GM23338 (cell line): ENCODE measurements around the gene TTC28. TPM values are rescaled to one million over a fixed set of nuclear protein-coding genes. Genes with fewer than 3 reads are reported as not detected.

Source experiments
- ATAC-seq: fragments of 200-7000 bp; cut with Tn5 transposase; 3 replicates; pipeline ENCODE4 v1.9.1; 2020
- DNase-seq: peaks from one replicate; pipeline ENCODE4 v3.0.0-alpha.2; 2015; ENCODE audit warnings: low spot score
- H2AFZ ChIP-seq: fragments of 200-600 bp; sonication (generic); 2 replicates; pipeline ENCODE4 v1.8.0; 2016; ENCODE audit warnings: antibody characterized with exemption, mild to moderate bottlenecking, moderate library complexity
- H3F3A ChIP-seq: fragments of 200-600 bp; sonication (generic); replicated peaks from 2 replicates; pipeline ENCODE4 v1.8.0; 2017; ENCODE audit warnings: antibody characterized with exemption, mixed run types, low read depth
- H3K27ac ChIP-seq: fragments of 200-600 bp; sonication (generic); 2 replicates; pipeline ENCODE4 v1.6.1; 2016; ENCODE audit warnings: low read depth
- H3K27me3 ChIP-seq: fragments of 200-600 bp; sonication (generic); 2 replicates; pipeline ENCODE4 v1.8.0; 2016; ENCODE audit warnings: mild to moderate bottlenecking, mixed run types, moderate library complexity; ENCODE audit not compliant: insufficient read depth
- H3K36me3 ChIP-seq: fragments of 200-600 bp; sonication (generic); 2 replicates; pipeline ENCODE4 v1.8.0; 2016; ENCODE audit warnings: mild to moderate bottlenecking; ENCODE audit not compliant: insufficient read depth
- H3K4me1 ChIP-seq: fragments of 200-600 bp; sonication (generic); 2 replicates; pipeline ENCODE4 v1.8.0; 2016; ENCODE audit warnings: mild to moderate bottlenecking, moderate library complexity; ENCODE audit not compliant: insufficient read depth
- H3K4me2 ChIP-seq: fragments of 200-600 bp; sonication (generic); 2 replicates; pipeline ENCODE4 v1.7.1; 2017; ENCODE audit warnings: mixed run types
- H3K4me3 ChIP-seq: fragments of 200-600 bp; sonication (generic); 2 replicates; pipeline ENCODE4 v1.6.1; 2016; ENCODE audit warnings: mixed run types
- H3K79me2 ChIP-seq: fragments of 200-600 bp; sonication (generic); replicated peaks from 2 replicates; pipeline ENCODE4 v1.8.0; 2017; ENCODE audit warnings: mild to moderate bottlenecking; ENCODE audit not compliant: insufficient read depth
- H3K9me2 ChIP-seq: fragments of 200-600 bp; sonication (generic); 2 replicates; pipeline ENCODE4 v1.8.0; 2017; ENCODE audit not compliant: insufficient read depth
- H4K20me1 ChIP-seq: fragments of 200-600 bp; sonication (generic); replicated peaks from 2 replicates; pipeline ENCODE4 v1.8.0; 2017; ENCODE audit warnings: mild to moderate bottlenecking; ENCODE audit not compliant: insufficient read depth
- H3K27ac Mint-ChIP-seq: 2 replicates; pipeline ENCODE4 v1.8.0; 2020; ENCODE audit warnings: inconsistent platforms, mild to moderate bottlenecking, moderate library complexity, mixed read lengths
- H3K27me3 Mint-ChIP-seq: 3 replicates; pipeline ENCODE4 v1.8.0; 2022; ENCODE audit warnings: low read depth, mild to moderate bottlenecking, moderate library complexity, mixed read lengths, inconsistent platforms; ENCODE audit not compliant: insufficient read depth, poor library complexity
- H3K36me3 Mint-ChIP-seq: 3 replicates; pipeline ENCODE4 v1.8.0; 2021; ENCODE audit warnings: low read depth, mild to moderate bottlenecking, inconsistent platforms, moderate library complexity, mixed read lengths
- H3K4me1 Mint-ChIP-seq: 3 replicates; pipeline ENCODE4 v1.8.0; 2020; ENCODE audit warnings: mild to moderate bottlenecking, inconsistent platforms, mixed read lengths
- H3K4me3 Mint-ChIP-seq: 3 replicates; pipeline ENCODE4 v1.8.0; 2021; ENCODE audit warnings: moderate library complexity, mild to moderate bottlenecking, inconsistent platforms, mixed read lengths
- H3K9me3 Mint-ChIP-seq: 3 replicates; pipeline ENCODE4 v1.8.0; 2020; ENCODE audit warnings: moderate library complexity, mild to moderate bottlenecking, inconsistent platforms, mixed read lengths
- CTCF ChIP-seq, 2 experiments: fragments of 200-600 bp in 1 of 2; sonication (generic) in 1 of 2; conservative IDR thresholded peaks; 2 replicates each; pipeline versions ENCODE4 v1.5.1 to v1.6.1; 2016 to 2017; ENCODE audit warnings: antibody characterized with exemption in 2 of 2, low read depth in 2 of 2, mild to moderate bottlenecking in 2 of 2, moderate library complexity in 1 of 2
- ETS1 ChIP-seq: IDR thresholded peaks from 2 replicates; pipeline ENCODE4 v1.6.1; 2016; ENCODE audit warnings: antibody characterized with exemption
- EZH2 ChIP-seq: fragments of 200-600 bp; sonication (generic); IDR thresholded peaks from one replicate; pipeline ENCODE4 v1.8.0; 2017; ENCODE audit warnings: antibody characterized with exemption, mild to moderate bottlenecking, low read depth; ENCODE audit not compliant: unreplicated experiment
- EZH2phosphoT487 ChIP-seq: fragments of 200-600 bp; sonication (generic); IDR thresholded peaks from one replicate; pipeline ENCODE4 v1.8.1; 2018; ENCODE audit warnings: antibody characterized with exemption; ENCODE audit not compliant: unreplicated experiment
- JUNB ChIP-seq: IDR thresholded peaks from one replicate; pipeline ENCODE4 v1.6.1; 2016; ENCODE audit warnings: antibody characterized with exemption; ENCODE audit not compliant: unreplicated experiment
- NANOG ChIP-seq: IDR thresholded peaks from 2 replicates; pipeline ENCODE4 v1.6.1; 2016; ENCODE audit warnings: antibody characterized with exemption, borderline replicate concordance
- POLR2AphosphoS5 ChIP-seq: IDR thresholded peaks from 2 replicates; pipeline ENCODE4 v1.6.1; 2016; ENCODE audit warnings: antibody characterized with exemption, low read depth
- REST ChIP-seq: IDR thresholded peaks from one replicate; pipeline ENCODE4 v1.6.1; 2018; ENCODE audit warnings: antibody characterized with exemption; ENCODE audit not compliant: unreplicated experiment
- STAT1 ChIP-seq: IDR thresholded peaks from one replicate; pipeline ENCODE4 v1.6.1; 2016; ENCODE audit warnings: antibody characterized with exemption; ENCODE audit not compliant: unreplicated experiment
- ZNF114 ChIP-seq: fragments of 250-450 bp; sonication (Bioruptor Pico); IDR thresholded peaks from 2 replicates; pipeline ENCODE4 v1.5.0; 2020; ENCODE audit warnings: mild to moderate bottlenecking, moderate library complexity
- ZNF331 ChIP-seq: fragments of 250-450 bp; sonication (Bioruptor Pico); IDR thresholded peaks from 2 replicates; pipeline ENCODE4 v1.5.0; 2020; ENCODE audit warnings: low read depth, mild to moderate bottlenecking, moderate library complexity
- ZNF462 ChIP-seq: fragments of 250-450 bp; sonication (Bioruptor Pico); IDR thresholded peaks from 2 replicates; pipeline ENCODE4 v1.5.0; 2020; ENCODE audit warnings: mild to moderate bottlenecking, moderate library complexity
- polyA plus RNA-seq: library from polyadenylated mRNA; unstranded; fragments of >200 nt; fragmentation: Nextera tagmentation; extraction: Ambion mirVana; gene quantifications from 2 replicates; pipeline ENCODE4 v1.2.1, GENCODE V29; 2016
- total RNA-seq: library from RNA; depleted of rRNA; stranded (reverse); fragments of >200 nt; shearing (Covaris generic); gene quantifications from 2 replicates; pipeline ENCODE4 v1.2.3, GENCODE V29; 2014

The TTC28 gene
- total and polyA plus RNA-seq, 2 experiments from 2014 or later: 4.5 to 16.1 TPM

- Histone ChIP-seq H3K27ac (no peak overlapping the region), H3F3A (no peaks in the 10 kb centered on the region), H4K20me1 (no peaks in the 10 kb centered on the region), H3K27me3 (no peaks in the 10 kb centered on the region), H3K4me2 (peak overlapping the region; percentile 35; the same call in 1 of the 2 replicates), H3K9me2 (no peaks in the 10 kb centered on the region), H3K79me2 (no peaks in the 10 kb centered on the region), H2AFZ (no peak overlapping the region), H3K36me3 (no peaks in the 10 kb centered on the region), H3K4me3 (no peak overlapping the region), H3K4me1 (peaks cover 20% of the 10 kb centered on the region)
- Mint-ChIP-seq H3K4me3 (no peak overlapping the region), H3K36me3 (peaks cover 20% of the 10 kb centered on the region), H3K27me3 (no peaks in the 10 kb centered on the region), H3K9me3 (peaks cover 23% of the 10 kb centered on the region), H3K4me1 (peaks cover 25% of the 10 kb centered on the region), H3K27ac (no peak overlapping the region)
- no peak for TF ChIP-seq POLR2AphosphoS5
- no peak for TF ChIP-seq ETS1
- TF ChIP-seq NANOG: no peak
- no peak for TF ChIP-seq JUNB
- no peak for TF ChIP-seq EZH2
- no peak for TF ChIP-seq CTCF (conservative IDR thresholded peaks at IDR 0.05; ENCODE audit: low read depth in 2 of 2)
- TF ChIP-seq ZNF114 (CRISPR knock-in tag): no peak
- no peak for TF ChIP-seq STAT1
- no peak for TF ChIP-seq REST
- TF ChIP-seq ZNF331: no peak
- no peak for TF ChIP-seq ZNF462 (CRISPR knock-in tag)
- no peak for TF ChIP-seq EZH2phosphoT487
- ATAC-seq (peak; percentile 56), DNase-seq (peak; percentile 53)
Measured at GRCh38 chr22:28187612-28188011, 492.0 kb downstream of the TTC28 start.
